GM19035 (cell line): ENCODE results near the gene VWA1.
"Not testable (repeated sequence)": the region's sequence is repeated elsewhere in the genome, so short reads cannot be mapped to it uniquely, and the experiment has no call there.

Experiments
- ATAC-seq: cut with Tn5 transposase; IDR thresholded peaks from one replicate; pipeline ENCODE4 v1.9.1; 2021; ENCODE audit not compliant: unreplicated experiment

VWA1 gene

DNA sequence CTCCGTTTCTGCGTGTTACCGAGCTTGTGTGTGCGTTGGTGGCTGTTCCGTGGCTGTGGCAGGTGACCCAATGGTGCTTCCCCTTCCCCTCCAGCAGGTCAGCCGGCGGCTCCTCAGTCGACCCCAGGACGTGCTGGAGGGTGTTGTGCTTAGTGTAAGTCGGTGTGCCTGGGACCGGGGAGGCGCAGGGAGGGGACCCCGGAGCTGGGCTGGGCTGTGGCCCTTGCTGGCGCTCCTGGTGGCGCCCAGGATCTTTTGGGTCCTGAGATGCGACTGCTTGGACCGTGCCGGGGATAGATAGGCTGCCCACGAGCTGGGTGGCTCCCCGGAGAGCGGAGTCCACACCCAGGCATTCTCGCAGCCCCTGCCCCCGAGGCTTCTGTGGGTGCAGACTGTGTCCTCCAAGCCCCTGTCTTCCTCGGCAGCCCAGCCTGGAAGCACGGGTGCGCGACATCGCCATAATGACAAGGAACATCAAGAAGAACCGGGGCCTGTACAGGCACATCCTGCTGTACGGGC lies 19.9 kb downstream of the VWA1 start:
- ATAC-seq: no peak

- ATAC-seq: not testable (repeated sequence)
These were observed 20.4 kb downstream of the VWA1 start for GRCh38 chr1:1455934-1456333.

DNA sequence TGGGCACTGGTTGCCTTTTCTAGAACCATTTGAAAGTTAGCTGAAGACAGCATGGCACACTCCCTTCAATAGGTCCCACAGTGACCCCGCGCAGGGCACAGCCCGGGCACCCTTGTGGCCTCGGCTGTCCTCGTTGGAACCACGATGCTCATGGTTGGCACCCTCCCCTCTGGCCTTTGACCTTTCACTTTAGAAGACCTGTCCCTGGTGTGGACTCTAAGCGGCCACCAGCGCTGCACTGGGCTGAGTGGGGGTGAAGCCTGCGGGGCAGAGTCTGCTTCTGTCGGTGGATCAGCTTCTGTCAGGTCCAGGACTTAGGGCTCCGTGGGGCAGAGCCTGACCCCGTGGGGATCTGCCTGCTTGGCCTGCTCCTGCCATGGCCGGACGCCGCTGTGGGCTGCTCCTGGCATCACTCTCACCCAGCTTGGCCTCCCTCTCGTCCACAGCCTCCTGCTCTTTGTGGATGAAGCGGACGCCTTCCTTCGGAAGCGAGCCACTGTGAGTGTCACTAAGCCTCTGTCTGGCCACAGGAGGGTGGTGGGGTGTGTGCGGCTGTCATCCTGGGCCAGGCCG lies 21.3 kb downstream of the VWA1 start:
- ATAC-seq: not testable (repeated sequence)

DNA sequence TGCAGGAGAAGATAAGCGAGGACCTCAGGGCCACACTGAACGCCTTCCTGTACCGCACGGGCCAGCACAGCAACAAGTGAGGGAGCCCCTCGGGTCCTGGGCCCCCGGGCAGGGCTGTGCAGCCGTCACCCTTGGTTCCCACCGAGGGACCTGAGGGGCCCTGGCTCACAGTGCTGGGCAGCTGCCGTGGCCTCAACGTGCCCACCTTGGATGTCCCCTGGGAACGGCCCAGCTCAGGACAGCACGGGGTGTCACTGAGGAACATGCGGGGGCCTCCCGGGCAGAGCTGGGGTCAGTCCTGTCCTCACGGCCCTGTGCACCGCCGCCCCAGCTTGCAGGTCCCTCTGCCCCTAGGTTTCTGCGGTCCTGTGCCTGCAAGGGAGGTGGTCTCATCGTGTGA lies 23.7 kb downstream of the VWA1 start:
- not testable (repeated sequence) for ATAC-seq

DNA sequence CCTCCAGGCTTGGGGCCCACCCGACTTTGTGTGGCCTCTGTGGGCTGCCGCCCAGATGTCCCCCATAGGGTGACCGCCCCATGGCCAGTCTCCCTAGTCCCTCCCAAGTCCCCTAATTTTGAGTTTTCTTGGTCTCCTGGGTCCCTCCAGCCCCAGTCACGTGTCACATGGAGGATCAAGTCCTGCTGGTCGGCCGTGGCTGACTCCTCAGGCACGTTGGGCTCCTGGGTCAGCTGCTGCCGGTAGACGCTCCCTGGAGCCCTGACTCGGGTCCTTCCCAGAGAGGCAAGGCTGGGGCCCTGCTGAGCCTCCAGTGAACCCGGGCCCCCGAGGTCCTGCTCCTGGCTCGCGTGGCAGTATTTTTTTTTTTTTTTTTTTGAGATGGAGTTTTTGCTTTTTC lies 24.2 kb downstream of the VWA1 start:
- ATAC-seq: not testable (repeated sequence)

DNA sequence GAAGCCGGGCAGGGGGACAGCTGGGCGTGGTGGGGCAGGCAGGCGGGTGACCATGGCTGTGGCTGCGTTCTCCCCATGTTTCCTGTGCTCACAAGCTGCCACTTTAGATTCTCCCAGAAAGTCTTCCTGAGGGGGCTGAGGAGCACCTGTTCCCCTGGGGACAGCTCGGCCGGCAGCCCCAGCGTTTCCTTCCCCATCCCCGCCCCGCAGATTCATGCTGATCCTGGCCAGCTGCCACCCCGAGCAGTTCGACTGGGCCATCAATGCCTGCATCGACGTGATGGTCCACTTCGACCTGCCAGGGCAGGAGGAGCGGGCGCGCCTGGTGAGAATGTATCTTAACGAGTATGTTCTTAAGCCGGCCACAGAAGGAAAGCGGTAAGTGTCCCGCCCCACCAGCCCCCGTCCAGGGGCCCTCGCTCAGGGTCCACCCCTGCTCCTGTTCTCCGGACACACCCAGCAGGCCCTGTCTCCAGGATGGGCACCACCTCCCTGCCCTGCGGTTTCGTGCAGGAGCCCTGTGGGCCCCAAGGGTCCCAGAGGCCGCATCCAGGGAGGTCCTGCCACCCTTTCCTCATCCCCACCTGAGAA lies 25.1 kb downstream of the VWA1 start:
- ATAC-seq: no peak

GRCh38 chr1:1461721-1462317 lies 26.3 kb downstream of the VWA1 start:
- ATAC-seq: no peak

GRCh38 chr1:1462318-1462966 lies 27.0 kb downstream of the VWA1 start:
- ATAC-seq: no peak

GRCh38 chr1:1463312-1463711 lies 27.8 kb downstream of the VWA1 start:
- ATAC-seq: no peak

GRCh38 chr1:1468196-1468985 lies 32.9 kb downstream of the VWA1 start:
- ATAC-seq: not testable (repeated sequence)

DNA sequence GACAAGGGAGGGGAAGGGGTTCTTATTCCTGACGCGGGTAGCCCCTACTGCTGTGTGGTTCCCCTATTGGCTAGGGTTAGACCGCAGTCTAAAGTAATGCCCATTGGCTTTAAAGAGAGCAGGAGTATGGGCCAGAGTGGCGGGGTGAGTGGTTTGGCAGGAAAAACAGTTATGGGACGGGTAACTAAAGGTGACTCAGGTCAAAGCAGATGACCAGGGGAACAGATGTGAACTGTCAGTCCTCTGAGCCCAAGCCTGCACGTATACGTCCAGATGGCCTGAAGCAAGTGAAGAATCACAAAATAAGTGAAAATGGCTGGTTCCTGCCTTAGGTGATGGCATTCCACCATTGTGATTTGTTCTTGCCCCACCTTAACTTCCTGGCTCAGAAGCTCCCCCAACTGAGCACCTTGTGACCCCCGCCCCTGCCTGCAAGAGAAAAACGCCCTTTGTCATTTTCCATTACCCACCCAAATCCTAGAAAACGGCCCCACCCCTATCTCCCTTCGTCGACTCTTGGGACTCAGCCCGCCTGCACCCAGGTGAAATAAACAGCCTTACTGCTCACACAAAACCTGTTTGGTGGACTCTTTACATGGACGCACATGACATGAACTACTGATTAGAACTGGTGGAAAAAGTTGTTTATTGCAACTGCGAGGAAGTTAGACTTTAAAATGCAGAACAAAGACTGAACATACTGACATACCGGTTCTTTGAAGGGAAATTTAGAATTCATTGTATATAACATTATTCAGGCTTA lies 35.3 kb downstream of the VWA1 start:
- no peak for ATAC-seq

GRCh38 chr1:1471389-1472052 lies 36.0 kb downstream of the VWA1 start, which contains the start of gene ATAD3B:
ATAD3B (plus strand) TSS chr1:1471765; CDS start chr1:1471885, 120 bp downstream.
- peak; percentile 93 for ATAC-seq

DNA sequence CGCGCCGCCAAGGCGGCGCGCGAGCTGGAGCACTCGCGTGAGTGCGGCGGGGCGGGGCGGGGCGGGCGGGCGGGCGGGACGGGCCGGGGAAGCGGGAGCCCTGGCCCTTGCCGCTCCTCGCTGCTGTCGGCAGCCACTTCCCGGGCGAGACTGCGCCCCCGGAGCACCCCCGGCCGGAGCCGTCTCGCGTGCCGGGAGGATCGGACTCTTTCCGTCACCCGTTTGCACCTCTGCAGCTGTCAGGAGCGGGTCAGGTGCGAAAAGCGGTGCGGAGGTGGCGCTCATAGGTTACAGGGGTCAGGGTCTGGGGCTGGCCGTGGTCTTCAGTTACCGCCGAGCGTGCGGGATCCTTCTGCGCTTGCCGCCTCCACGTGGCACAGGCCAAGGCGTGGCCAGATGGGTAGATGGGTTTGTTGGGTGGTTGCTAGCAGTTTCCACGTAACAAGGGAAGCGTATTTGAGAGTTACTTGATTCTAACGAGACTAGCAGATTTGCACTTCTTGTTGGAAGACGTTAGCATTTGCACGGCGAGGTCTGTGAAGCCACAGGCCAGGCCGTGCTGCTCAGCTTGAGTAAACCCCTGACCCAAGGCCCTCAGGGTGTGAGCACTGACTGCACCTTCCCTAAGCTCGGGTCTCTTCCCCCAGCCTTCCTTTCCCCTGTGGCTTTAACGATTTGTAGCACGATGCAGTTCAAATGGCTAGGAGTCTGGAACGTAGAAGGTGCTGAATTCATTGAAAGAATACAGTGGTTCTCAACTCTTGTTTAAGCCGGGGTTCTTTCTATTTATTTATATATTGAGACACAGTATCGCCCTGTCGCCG lies 36.8 kb downstream of the VWA1 start:
- peak; percentile 13 for ATAC-seq

GRCh38 chr1:1476011-1476410 lies 40.5 kb downstream of the VWA1 start:
- ATAC-seq: not testable (repeated sequence)

DNA sequence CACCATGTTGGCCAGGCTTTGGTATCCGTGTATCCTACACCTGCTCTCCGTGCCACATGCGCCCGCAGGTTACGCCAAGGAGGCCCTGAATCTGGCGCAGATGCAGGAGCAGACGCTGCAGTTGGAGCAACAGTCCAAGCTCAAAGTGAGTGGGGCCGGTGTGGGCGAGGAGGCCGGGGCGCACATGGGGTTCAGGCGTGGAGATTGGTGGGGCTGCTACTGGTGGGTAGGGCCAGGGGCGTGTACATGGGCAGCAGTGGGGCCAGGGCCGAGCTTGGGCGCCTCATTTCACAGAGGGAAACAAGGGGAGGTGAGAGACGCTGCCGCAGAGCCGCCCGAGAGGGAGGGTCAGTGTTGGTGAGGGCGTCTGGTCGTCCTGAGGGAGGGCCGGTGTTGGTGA lies 41.7 kb downstream of the VWA1 start:
- ATAC-seq: no peak

DNA sequence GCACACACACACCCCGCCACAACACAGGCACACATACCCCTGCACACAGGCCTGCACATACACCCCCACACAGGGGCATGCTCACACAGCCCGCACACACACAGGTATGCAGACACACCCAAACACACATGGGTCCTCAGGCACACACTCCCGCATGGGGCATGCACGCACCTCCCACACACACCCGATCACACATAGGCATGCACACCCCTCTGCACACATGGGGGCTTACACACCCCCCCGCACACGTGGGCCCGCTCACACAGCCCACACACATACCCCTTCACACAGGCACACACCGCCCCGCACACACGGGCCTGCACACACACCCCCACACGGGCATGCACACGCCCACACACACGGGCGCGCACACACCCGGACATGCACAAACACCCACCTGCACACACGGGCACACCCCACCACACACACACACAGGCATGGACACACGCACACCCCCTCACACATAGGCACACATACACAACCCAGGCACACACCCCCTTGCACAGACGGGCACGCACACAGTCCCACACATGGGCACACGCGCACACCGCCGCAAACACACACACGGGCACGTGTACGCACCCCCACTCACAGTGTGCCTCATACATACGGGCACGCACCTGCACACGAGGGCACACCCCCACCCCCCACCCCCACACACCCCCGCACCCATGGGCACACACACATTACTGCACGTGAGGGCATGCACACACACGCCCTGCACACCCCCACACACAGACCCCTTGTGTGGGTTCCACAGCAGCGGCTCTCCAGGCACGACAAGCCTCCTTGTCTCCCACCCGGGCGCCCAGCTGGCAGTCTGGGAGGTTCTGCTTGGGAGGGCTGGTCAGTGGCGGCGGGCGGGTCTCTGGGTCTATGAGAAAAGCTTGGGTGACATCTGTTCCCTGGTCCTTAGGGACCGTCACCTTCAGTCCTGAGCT lies 44.3 kb downstream of the VWA1 start:
- ATAC-seq: no peak

DNA sequence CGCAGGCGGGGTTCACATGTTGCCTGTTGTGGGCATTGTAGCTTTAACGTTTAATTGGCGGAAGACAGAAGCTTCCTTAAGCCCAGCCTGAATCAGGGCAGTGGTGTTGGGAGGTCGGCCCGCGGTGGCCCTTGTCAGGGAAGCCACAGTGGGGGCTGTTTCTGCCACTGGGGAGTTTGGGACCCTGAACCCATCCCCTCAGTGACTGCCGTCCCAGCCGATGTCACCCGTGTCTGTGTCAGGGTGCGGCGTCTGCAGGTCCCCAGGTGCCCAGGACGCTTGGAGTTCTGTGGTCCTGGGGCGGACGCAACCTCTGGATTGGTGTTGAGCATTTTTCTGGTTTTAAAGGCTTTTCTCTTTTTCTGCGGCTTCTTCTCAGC lies 45.0 kb downstream of the VWA1 start:
- not testable (repeated sequence) for ATAC-seq

DNA sequence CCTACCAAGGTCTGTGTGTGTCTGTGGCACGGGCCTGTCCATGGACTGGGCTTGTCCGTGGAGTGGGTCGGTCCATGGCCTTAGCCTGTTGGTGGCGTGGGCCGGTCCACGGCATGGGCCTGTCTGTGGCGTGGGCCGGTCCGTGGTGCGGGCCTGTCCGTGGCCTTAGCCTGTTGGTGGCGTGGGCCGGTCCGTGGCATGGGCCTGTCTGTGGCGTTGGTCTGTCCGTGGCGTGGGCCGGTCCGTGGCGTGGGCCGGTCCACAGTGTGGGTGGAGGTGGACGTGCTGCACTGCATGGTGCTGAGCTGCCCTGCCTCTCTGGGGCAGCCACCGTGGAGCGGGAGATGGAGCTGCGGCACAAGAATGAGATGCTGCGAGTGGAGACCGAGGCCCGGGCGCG lies 46.3 kb downstream of the VWA1 start:
- ATAC-seq: not testable (repeated sequence)
